Stimulated activated CD4-positive, alpha-beta T cell treated with anti-CD3 and anti-CD28 coated beads, Interleukin-2, amount 100 ng/mL, for 4 hours (primary cell): ENCODE measurements around the gene KRT20.

Source experiments
- DNase-seq: peaks from one replicate; pipeline ENCODE4 v3.0.0-alpha.2; 2020; ENCODE audit warnings: low read depth

Gene KRT20

GRCh38 chr17:40850293-40850972 is 34.6 kb downstream of the KRT20 start:
- DNase-seq = no peak

- DNase-seq = no peak
Observed at GRCh38 chr17:40849723-40850122, 35.3 kb downstream of the KRT20 start.

DNA sequence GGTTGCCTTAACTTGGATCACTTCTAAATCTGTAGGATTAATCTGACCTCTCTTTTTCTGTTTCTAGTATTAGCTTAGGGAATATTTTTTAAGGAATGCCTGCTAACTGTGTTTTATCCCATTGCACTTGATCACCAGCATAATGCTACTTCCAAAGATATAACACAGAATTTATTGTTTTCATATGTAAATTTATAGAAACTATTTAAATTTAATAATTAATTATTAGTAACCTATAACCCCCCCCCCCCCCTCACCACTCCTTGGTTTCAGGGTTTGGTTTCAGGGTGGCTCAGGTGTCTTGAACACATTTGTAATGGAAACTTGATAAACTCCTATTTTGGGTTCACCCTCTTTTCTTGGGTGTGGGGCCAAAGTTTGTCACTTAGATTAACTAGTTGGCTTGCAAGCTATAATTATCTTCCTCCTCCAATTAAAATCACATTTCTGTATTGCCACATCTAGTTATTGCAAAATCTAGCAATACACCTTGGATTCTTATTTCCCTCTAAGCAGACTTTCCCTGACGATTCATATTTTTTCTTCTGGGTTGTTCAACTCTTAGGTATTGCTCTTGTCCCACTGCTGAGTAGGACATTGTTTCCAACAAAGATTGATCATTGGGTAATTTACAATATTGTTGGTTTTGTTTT is 36.3 kb downstream of the KRT20 start:
- no peak for DNase-seq

DNA sequence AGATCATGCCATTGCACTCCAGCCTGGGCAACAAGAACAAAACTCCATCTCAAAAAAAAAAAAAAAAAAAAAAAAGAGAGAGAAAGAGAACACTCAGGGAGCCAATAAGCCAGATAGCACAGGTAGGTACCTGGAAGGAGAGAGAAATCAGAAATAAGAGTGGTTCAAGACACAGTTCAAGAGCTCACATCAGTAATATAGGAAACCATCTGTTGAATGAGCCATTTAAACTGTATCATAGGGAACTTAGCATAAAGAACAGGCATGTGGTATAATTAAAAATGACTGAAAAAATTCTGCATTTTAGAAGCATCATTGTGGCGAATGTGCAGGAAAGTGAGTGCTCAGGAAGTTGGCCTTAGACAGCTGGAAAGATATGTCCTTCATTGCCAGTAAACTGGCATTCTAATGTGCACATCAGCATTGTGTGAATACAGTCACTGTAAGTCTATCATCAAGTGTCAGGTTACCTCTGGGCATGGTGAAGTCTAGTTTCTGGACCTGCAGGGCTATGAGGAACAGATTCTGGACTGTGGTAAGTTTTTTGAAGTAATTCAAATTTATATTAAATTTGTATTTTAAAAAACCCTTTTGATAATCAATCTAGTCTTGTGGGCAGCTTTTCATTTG is 38.4 kb downstream of the KRT20 start:
- no peak for DNase-seq

- DNase-seq = no peak
Observed at GRCh38 chr17:40844671-40845107, 40.4 kb downstream of the KRT20 start.

DNA sequence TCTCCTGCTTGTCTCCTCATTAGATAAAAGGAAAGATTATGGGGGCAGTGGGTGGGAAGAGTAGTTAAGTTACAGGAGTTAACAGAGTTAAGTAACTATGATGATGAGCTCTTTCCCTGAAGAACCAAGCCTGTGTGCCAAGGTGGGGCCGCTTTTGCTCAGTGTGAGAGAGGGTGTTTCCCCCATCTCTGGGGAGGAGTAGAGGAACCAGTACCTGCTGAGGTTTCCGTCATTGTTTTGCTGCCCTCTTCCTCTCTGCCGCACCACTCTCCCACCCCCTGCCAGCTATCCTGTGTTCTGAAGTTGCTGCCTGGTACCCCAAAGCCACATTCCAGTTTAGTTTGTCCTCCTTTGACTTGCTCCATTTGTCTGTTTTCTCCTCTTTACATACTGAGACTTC is 41.8 kb downstream of the KRT20 start:
- DNase-seq = no peak

GRCh38 chr17:40841246-40841645 is 43.8 kb downstream of the KRT20 start:
- no peak for DNase-seq

DNA sequence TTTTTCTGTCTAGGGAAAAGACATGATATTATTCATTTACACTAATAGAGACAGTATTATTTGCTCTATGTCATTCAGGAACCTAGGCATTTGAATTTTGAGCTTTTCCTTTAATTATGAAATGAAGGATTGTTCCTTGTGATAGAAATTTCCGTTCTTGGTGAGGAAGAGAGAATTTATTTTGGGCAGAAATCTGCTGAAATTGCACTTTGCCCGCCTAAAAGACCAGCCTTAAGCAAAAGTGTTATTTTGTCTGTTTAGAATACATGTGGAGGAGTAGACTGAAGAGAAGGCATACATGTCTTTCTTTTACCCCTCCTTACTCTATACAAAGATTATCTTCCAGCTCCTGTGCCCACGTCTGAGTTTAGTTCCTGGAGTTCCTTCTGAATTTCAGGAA is 45.8 kb downstream of the KRT20 start:
- DNase-seq = no peak

GRCh38 chr17:40836020-40836419 is 49.0 kb downstream of the KRT20 start:
- DNase-seq = no peak

DNA sequence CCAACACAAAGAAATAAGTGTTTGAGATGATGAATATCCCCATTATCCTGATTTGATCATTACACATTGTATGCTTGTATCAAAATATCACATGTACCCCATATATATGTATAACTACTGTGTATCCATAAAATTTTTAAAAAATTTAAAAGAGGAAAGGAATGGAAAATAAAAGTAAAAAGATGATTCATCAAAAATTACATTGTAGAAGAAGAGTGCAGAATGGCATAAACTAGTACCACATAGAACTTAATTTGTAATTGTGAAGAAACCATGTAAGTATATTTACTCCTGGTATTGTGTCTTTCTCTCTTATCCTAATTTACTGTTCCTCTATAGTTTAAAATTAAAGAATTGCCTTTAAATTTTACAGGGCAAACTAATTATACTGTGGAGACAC is 51.2 kb downstream of the KRT20 start:
- no peak for DNase-seq

DNA sequence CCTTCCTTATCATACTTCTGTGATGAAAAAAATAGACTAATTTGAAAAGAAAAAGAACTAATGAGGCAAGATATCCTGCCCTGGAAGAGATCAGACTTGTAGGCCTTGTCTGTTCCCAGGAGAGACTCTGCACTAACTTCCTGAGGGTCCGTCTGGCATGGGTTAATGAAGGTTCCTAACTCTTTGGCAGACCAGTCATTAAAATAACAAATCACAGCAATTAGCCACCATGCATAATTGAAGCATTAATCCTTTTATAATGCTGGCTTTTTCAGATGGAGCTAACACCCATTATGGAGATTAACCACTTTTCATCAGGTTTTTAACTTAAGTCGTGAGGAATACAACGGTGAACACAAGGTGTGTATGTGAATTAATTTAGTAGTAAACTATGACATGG is 52.2 kb downstream of the KRT20 start:
- DNase-seq = no peak

DNA sequence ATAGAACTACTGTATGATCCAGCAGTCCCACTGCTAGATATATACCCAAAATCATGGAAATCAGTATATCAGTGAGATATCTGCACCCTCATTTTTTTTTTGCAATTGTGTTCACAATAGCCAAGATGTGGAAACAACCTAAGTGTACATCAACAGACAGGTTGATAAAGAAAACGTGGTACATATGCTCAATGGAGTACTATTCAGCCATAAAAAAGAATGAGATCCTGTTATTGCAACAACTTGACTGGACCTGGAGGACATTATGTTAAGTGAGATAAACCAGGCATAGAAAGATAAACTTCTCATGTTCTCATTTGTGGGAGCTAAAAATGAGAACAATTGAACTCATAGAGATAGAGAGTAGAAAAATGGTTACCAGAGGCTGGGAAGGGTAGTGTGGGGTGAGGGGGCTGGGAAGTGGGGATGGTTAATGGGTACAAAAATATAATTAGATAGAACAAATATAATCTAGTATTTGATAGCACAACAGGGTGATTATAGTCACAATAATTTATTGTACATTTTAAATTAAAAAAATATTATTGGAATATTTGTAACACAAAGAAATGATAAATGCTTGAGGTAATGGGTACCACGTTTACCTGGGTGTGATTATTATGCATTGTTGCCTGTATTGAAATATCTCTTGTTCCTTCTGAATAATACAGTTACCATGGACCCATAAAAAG is 54.8 kb downstream of the KRT20 start:
- no peak for DNase-seq

GRCh38 chr17:40828454-40829044 is 56.5 kb downstream of the KRT20 start:
- DNase-seq = no peak

DNA sequence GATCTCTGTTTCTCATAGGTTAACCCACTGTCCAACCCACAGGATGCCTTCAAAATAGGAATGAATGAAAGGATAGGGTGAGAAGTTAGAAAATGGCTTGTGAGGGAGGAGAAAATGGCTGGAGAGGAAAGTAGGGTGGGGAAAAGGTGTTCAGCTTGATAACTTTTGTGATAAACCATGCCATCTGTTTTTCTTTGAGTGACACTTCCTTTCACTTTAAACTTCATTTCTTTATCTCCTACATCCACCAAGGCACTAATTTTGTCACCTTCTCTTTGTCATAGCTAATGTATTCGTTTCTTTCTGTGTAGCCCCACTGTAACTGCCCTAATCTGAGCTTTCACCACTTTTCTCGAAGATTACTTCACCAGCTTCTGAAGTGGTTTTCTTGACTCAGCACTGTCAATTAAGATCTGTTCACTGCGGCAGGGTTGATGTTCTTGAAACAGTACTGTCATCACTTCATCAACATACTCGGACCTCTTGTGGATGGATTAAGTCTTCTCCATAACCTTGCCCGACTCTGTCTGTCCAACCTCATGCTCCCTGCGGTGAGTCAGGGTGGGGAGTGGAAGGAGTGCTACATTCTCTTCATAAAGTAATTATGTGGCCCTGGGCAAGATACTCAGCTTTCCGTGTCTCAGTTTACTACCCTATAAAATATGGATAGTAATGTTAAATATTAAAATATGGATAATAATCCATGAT is 57.1 kb downstream of the KRT20 start:
- no peak for DNase-seq
